DOHH2 (cell line): ENCODE results near the gene UCP3.

Experiments used
- CTCF ChIP-seq: fragments of 200-600 bp; sonication (generic); IDR thresholded peaks from one replicate; pipeline ENCODE4 v1.5.1; 2014; ENCODE audit warnings: antibody characterized with exemption, mild to moderate bottlenecking, low read depth, low read length; ENCODE audit not compliant: poor library complexity, severe bottlenecking
- EZH2phosphoT487 ChIP-seq: fragments of 200-600 bp; sonication (generic); IDR thresholded peaks from 2 replicates; pipeline ENCODE4 v1.6.1; 2017; ENCODE audit warnings: borderline replicate concordance, mild to moderate bottlenecking, antibody characterized with exemption, low read length, moderate library complexity, mixed read lengths

GRCh38 chr11:73982990-73983740 lies 25.7 kb downstream of the UCP3 start:
- TF ChIP-seq CTCF = no peak
- no peak for TF ChIP-seq EZH2phosphoT487
